H1 (cell line): ENCODE results near the gene TPPP3. TPM values are rescaled to one million over a fixed set of nuclear protein-coding genes. Genes with fewer than 3 reads are reported as not detected.

ENCODE experiments used
- CTCF ChIA-PET: fragments of 300-600 bp; sonication (Branson Sonifier 250); formaldehyde crosslinking; loops from one replicate; lab custom pipeline; 2021; ENCODE audit not compliant: partially characterized antibody; lab: Charles Lee
- POLR2A ChIA-PET: fragments of 300-600 bp; sonication (Branson Sonifier 250); formaldehyde crosslinking; loops from one replicate; lab custom pipeline; 2021; ENCODE audit warnings: inconsistent platforms; ENCODE audit not compliant: partially characterized antibody; lab: Charles Lee
- DNase-seq, 2 experiments: peaks; one replicate each; pipeline versions ENCODE4 v3.0.0 to v3.0.0-alpha.2; 2010 to 2022; ENCODE audit warnings: low spot score in 2 of 2, low read depth in 1 of 2, mixed read lengths in 1 of 2
- FAIRE-seq: peaks from 2 replicates; lab custom pipeline; 2011; peaks lifted over from hg19 to GRCh38; lab: Jason Lieb, UNC
- H2AFZ ChIP-seq: 2 replicates; pipeline ENCODE4 v1.8.1; 2012; ENCODE audit warnings: low read length, inconsistent platforms
- H2AK5ac ChIP-seq: 2 replicates; pipeline ENCODE4 v1.6.1; 2013; ENCODE audit warnings: low read depth, low read length
- H2BK120ac ChIP-seq: replicated peaks from 2 replicates; pipeline ENCODE3; 2013; ENCODE audit warnings: low read depth, low read length, inconsistent platforms
- H2BK12ac ChIP-seq: 2 replicates; pipeline ENCODE4 v1.6.1; 2013; ENCODE audit warnings: low read depth, low read length
- H2BK15ac ChIP-seq: 2 replicates; pipeline ENCODE4 v1.6.1; 2013; ENCODE audit warnings: low read length
- H2BK20ac ChIP-seq: 2 replicates; pipeline ENCODE4 v1.6.1; 2013; ENCODE audit warnings: low read length
- H2BK5ac ChIP-seq: 2 replicates; pipeline ENCODE4 v1.6.1; 2013; ENCODE audit warnings: low read depth, low read length
- H3K14ac ChIP-seq: 2 replicates; pipeline ENCODE4 v1.6.1; 2013; ENCODE audit warnings: inconsistent platforms; ENCODE audit not compliant: insufficient read length
- H3K18ac ChIP-seq: 2 replicates; pipeline ENCODE4 v1.6.1; 2013; ENCODE audit warnings: low read length; ENCODE audit errors: extremely low read depth
- H3K23ac ChIP-seq: 2 replicates; pipeline ENCODE4 v1.6.1; 2013; ENCODE audit warnings: inconsistent platforms; ENCODE audit not compliant: insufficient read length
- H3K23me2 ChIP-seq: 2 replicates; pipeline ENCODE4 v1.6.1; 2013; ENCODE audit warnings: low read depth, low read length
- H3K27ac ChIP-seq: 2 replicates; pipeline ENCODE4 v1.6.1; 2011; ENCODE audit warnings: low read depth, low read length, inconsistent platforms
- H3K27me3 ChIP-seq, 4 experiments: replicated peaks in 1 of 4; 1 replicate in 1 of 4; 2 replicates in 3 of 4; pipeline versions ENCODE4 v1.6.1 to v1.8.1; 2011 to 2013; ENCODE audit warnings: low read length in 3 of 4, mild to moderate bottlenecking in 3 of 4, inconsistent platforms in 2 of 4, mixed read lengths in 2 of 4, moderate library complexity in 1 of 4; ENCODE audit not compliant: control insufficient read depth in 3 of 4, insufficient read depth in 3 of 4; ENCODE audit errors: extremely low read depth in 1 of 4
- H3K36me3 ChIP-seq, 4 experiments: 2 replicates each; pipeline versions ENCODE4 v1.6.1 to v1.8.1; 2011 to 2013; ENCODE audit warnings: mild to moderate bottlenecking in 4 of 4, low read length in 3 of 4, moderate library complexity in 2 of 4, control low read depth in 1 of 4, inconsistent platforms in 1 of 4; ENCODE audit not compliant: insufficient read depth in 4 of 4, control insufficient read depth in 2 of 4
- H3K4ac ChIP-seq: replicated peaks from 2 replicates; pipeline ENCODE3; 2013; ENCODE audit warnings: low read length, low read depth, mixed read lengths, inconsistent platforms; ENCODE audit not compliant: insufficient read length
- H3K4me1 ChIP-seq, 4 experiments: replicated peaks in 1 of 4; 1 replicate in 1 of 4; 2 replicates in 3 of 4; pipeline versions ENCODE4 v1.6.1 to v1.8.1; 2011 to 2013; ENCODE audit warnings: low read length in 3 of 4, inconsistent platforms in 2 of 4, mixed read lengths in 1 of 4; ENCODE audit not compliant: insufficient read depth in 4 of 4, control insufficient read depth in 3 of 4
- H3K4me2 ChIP-seq, 2 experiments: 2 replicates each; pipeline versions ENCODE4 v1.6.1 to v1.8.1; 2011 to 2013; ENCODE audit warnings: low read depth in 2 of 2, low read length in 2 of 2, control low read depth in 1 of 2, inconsistent platforms in 1 of 2, mild to moderate bottlenecking in 1 of 2; ENCODE audit not compliant: insufficient read depth in 1 of 2
- H3K4me3 ChIP-seq, 4 experiments: fragments of 200-600, 300-600 bp in 1 of 4; sonication (generic), shearing (Covaris generic), sonication (Bioruptor Twin) in 1 of 4; 2 replicates each; pipeline versions ENCODE4 v1.5.1 to v1.8.1; 2011 to 2016; ENCODE audit warnings: low read length in 4 of 4, low read depth in 3 of 4, control low read depth in 2 of 4, inconsistent platforms in 2 of 4, mild to moderate bottlenecking in 2 of 4, mixed read lengths in 1 of 4, moderate library complexity in 1 of 4; ENCODE audit not compliant: insufficient read depth in 2 of 4; ENCODE audit errors: extremely low read depth in 1 of 4
- H3K56ac ChIP-seq: replicated peaks from 2 replicates; pipeline ENCODE3; 2013; ENCODE audit warnings: low read depth, mild to moderate bottlenecking, mixed read lengths, low read length, inconsistent platforms; ENCODE audit not compliant: insufficient read length
- H3K79me1 ChIP-seq: 2 replicates; pipeline ENCODE4 v1.6.1; 2013; ENCODE audit warnings: low read depth, low read length, control low read depth
- H3K79me2 ChIP-seq, 2 experiments: 2 replicates each; pipeline versions ENCODE4 v1.6.1 to v1.8.1; 2012 to 2013; ENCODE audit warnings: low read length in 2 of 2, mild to moderate bottlenecking in 2 of 2, inconsistent platforms in 1 of 2; ENCODE audit not compliant: insufficient read depth in 2 of 2, control insufficient read depth in 1 of 2
- H3K9ac ChIP-seq, 4 experiments: replicated peaks in 1 of 4; 1 replicate in 1 of 4; 2 replicates in 3 of 4; pipeline versions ENCODE4 v1.6.1 to v1.8.1; 2011 to 2013; ENCODE audit warnings: low read depth in 3 of 4, low read length in 3 of 4, control low read depth in 2 of 4, mild to moderate bottlenecking in 2 of 4, moderate library complexity in 2 of 4, inconsistent platforms in 1 of 4; ENCODE audit errors: extremely low read depth in 1 of 4
- H3K9me3 ChIP-seq, 2 experiments: 2 replicates each; pipeline versions ENCODE4 v1.6.1 to v1.8.1; 2012 to 2013; ENCODE audit warnings: mild to moderate bottlenecking in 2 of 2, moderate library complexity in 2 of 2, control low read depth in 1 of 2, inconsistent platforms in 1 of 2, low read depth in 1 of 2, low read length in 1 of 2, mixed read lengths in 1 of 2; ENCODE audit not compliant: insufficient read depth in 2 of 2
- H4K20me1 ChIP-seq, 2 experiments: replicated peaks in 1 of 2; 2 replicates each; pipeline versions ENCODE3 to v1.8.1; 2011 to 2013; ENCODE audit warnings: inconsistent platforms in 2 of 2, low read length in 2 of 2, mild to moderate bottlenecking in 1 of 2; ENCODE audit not compliant: insufficient read depth in 2 of 2, control insufficient read depth in 1 of 2
- H4K5ac ChIP-seq: 2 replicates; pipeline ENCODE4 v1.6.1; 2013; ENCODE audit warnings: low read length, low read depth, mixed read lengths, inconsistent platforms; ENCODE audit not compliant: insufficient read length
- H4K8ac ChIP-seq: 2 replicates; pipeline ENCODE4 v1.8.0; 2013; ENCODE audit warnings: mild to moderate bottlenecking, moderate library complexity, low read length, inconsistent platforms; ENCODE audit not compliant: insufficient read depth; ENCODE audit errors: extremely low read depth
- H4K91ac ChIP-seq: replicated peaks from 2 replicates; pipeline ENCODE3; 2013; ENCODE audit warnings: low read length, mixed read lengths, inconsistent platforms; ENCODE audit not compliant: insufficient read length
- ATF3 ChIP-seq: IDR thresholded peaks from 2 replicates; pipeline ENCODE4 v1.6.1; 2011; ENCODE audit warnings: low read depth, mild to moderate bottlenecking, low read length; ENCODE audit not compliant: insufficient read depth
- CBX5 ChIP-seq: fragments of 300-800, 300-1000 bp; sonication (generic); IDR thresholded peaks from 2 replicates; pipeline ENCODE4 v1.7.1; 2016; ENCODE audit warnings: antibody characterized with exemption, low read length, low read depth
- CBX8 ChIP-seq: fragments of 300-800, 300-1000 bp; sonication (generic); IDR thresholded peaks from 2 replicates; pipeline ENCODE4 v1.7.1; 2016; ENCODE audit warnings: low read depth, low read length, borderline replicate concordance
- FOSL1 ChIP-seq: IDR thresholded peaks from 2 replicates; pipeline ENCODE4 v1.6.1; 2011; ENCODE audit warnings: mild to moderate bottlenecking, low read depth, low read length, moderate library complexity; ENCODE audit not compliant: insufficient read depth
- MAFK ChIP-seq: IDR thresholded peaks from 2 replicates; pipeline ENCODE4 v1.6.1; 2012; ENCODE audit warnings: low read depth, mild to moderate bottlenecking, improper control_type of control experiment, low read length
- NRF1 ChIP-seq: IDR thresholded peaks from 2 replicates; pipeline ENCODE4 v1.6.1; 2011; ENCODE audit warnings: mild to moderate bottlenecking, low read depth, low read length, improper control_type of control experiment
- RNF2 ChIP-seq: fragments of 200-900, 300-1000 bp; sonication (generic); IDR thresholded peaks from 2 replicates; pipeline ENCODE4 v1.7.1; 2016; ENCODE audit warnings: borderline replicate concordance, low read depth, mild to moderate bottlenecking, antibody characterized with exemption, low read length; ENCODE audit not compliant: poor library complexity, severe bottlenecking; ENCODE audit errors: missing control alignments
- RXRA ChIP-seq: IDR thresholded peaks from 2 replicates; pipeline ENCODE4 v1.6.1; 2011; ENCODE audit warnings: low read depth, mild to moderate bottlenecking, low read length, moderate library complexity; ENCODE audit not compliant: insufficient read depth
- SAP30 ChIP-seq: fragments of 300-600 bp; sonication (generic); IDR thresholded peaks from 2 replicates; pipeline ENCODE4 v1.7.1; 2012; ENCODE audit warnings: low read length, moderate library complexity, mild to moderate bottlenecking, inconsistent platforms; ENCODE audit not compliant: insufficient read depth, insufficient replicate concordance
- TBP ChIP-seq: IDR thresholded peaks from 2 replicates; pipeline ENCODE4 v1.6.1; 2011; ENCODE audit warnings: low read depth, low read length, improper control_type of control experiment
- TCF12 ChIP-seq: IDR thresholded peaks from 2 replicates; pipeline ENCODE4 v1.6.1; 2011; ENCODE audit warnings: low read depth, mild to moderate bottlenecking, low read length
- ZNF274 ChIP-seq: IDR thresholded peaks from 2 replicates; pipeline ENCODE4 v1.7.0; 2012; ENCODE audit warnings: low read length, borderline replicate concordance; ENCODE audit errors: extremely low read depth
- WGBS, 2 experiments: shearing (Covaris generic) in 1 of 2; methylation state at CpG; one replicate each; pipeline versions ENCODE4 v1.1.6 to v1.1.7; 2013 to 2015; ENCODE audit warnings: low lambda C conversion rate in 2 of 2, mixed read lengths in 2 of 2, inconsistent platforms in 1 of 2, low coverage in 1 of 2, missing lambda C conversion rate in 1 of 2; ENCODE audit not compliant: insufficient replicate concordance in 2 of 2, insufficient coverage in 1 of 2, insufficient read length in 1 of 2; ENCODE audit errors: extremely low coverage in 1 of 2, missing lambda C conversion rate in 1 of 2; 5-methylcytosine and 5-hydroxymethylcytosine counted together
- polyA plus RNA-seq, 7 experiments: library from polyadenylated mRNA; depleted of rRNA in 3 of 7; stranded (reverse) in 5 of 7; unstranded in 2 of 7; fragments of >200 nt in 5 of 7; fragments of 200-250 nt in 2 of 7; gene quantifications; 1 replicate in 5 of 7; 2 replicates in 1 of 7; 4 replicates in 1 of 7; pipeline versions ENCODE4 v1.2.1 to v1.2.3, GENCODE V29; 2011 to 2013; ENCODE audit warnings: missing spikeins in 2 of 7, mixed read lengths in 2 of 7
- total RNA-seq: library from RNA; stranded (reverse); fragmentation: NEBNext Ultra II Directional; extraction: Animal tissue kit (Norgen Biotek cat#: 25700); gene quantifications from 2 replicates; pipeline ENCODE4 v1.2.1, GENCODE V29; 2021

The TPPP3 gene
- total and polyA plus RNA-seq, 2 of the 8 experiments (the other 6 are each of a cell fraction or from before 2014, with no cell fraction given): 0.77 to 1.0 TPM

GRCh38 chr16:67426950-67427349 is 33.7 kb upstream of the TPPP3 start:
- H3K56ac ChIP-seq: no peak overlapping the region
- peaks cover 6% of the 10 kb centered on the region; the same call in 1 of the 2 replicates for H3K79me1 ChIP-seq
- FAIRE-seq: no peak
- no peak overlapping the region for H3K27ac ChIP-seq
- TF ChIP-seq TCF12 (no peak), TBP (no peak), FOSL1 (no peak), RXRA (no peak), SAP30 (no peak), NRF1 (no peak), MAFK (no peak), ATF3 (no peak), CBX8 (no peak), ZNF274 (no peak), RNF2 (no peak), CBX5 (no peak)
- H3K23ac ChIP-seq: no peak overlapping the region
- H3K4me1 ChIP-seq: peaks cover 25 to 52% (median 39%) of the 10 kb centered on the region in 4 experiments
- no peak overlapping the region; the same call in 1 of the 2 replicates for H4K8ac ChIP-seq
- H4K91ac ChIP-seq: no peak overlapping the region
- H2AK5ac ChIP-seq: 0 out of 2 replicates have a peak overlapping the region, but pooled peaks have one; percentile 34
- H3K4me3 ChIP-seq: no peak overlapping the region
- H3K18ac ChIP-seq: peak overlapping the region; percentile 7
- H3K23me2 ChIP-seq: peaks cover 17% of the 10 kb centered on the region; the same call in 1 of the 2 replicates
- H2BK5ac ChIP-seq: 0 out of 2 replicates have a peak overlapping the region, but pooled peaks have one; percentile 75
- WGBS, 2 experiments: 88% methylated on average over 7 of the region's 7 CpGs; no CpG with 5 or more reads in 1 of the 2 experiments
- peaks cover 0 to 19% (median 15%) of the 10 kb centered on the region in 4 experiments; a peak in 6 of 7 replicates for H3K27me3 ChIP-seq
- H2BK120ac ChIP-seq: no peak overlapping the region
- peak overlapping the region; percentile 87; the same call in 1 of the 2 replicates for H2BK12ac ChIP-seq
- peak overlapping the region; percentile 13 for H3K4ac ChIP-seq
- H3K9ac ChIP-seq: no peak overlapping the region
- peak overlapping the region; percentile 3; the same call in 1 of the 2 replicates for H2BK20ac ChIP-seq
- ChIA-PET POLR2A (interaction anchor here (0.9 kb wide), 2 partner anchors 11 to 24 kb away, joined by 3 read pairs; partner anchors contain the start of gene ZDHHC1), CTCF (interaction anchor here (1.0 to 24.6 kb wide), 18 partner anchors 8 to 181 kb away, joined by 3 to 476 read pairs (median 7); partner anchors contain the start of genes TPPP3 and ZDHHC1)
- H4K20me1 ChIP-seq: no peaks in the 10 kb centered on the region
- no peak overlapping the region for H2AFZ ChIP-seq
- H3K9me3 ChIP-seq: no peaks in the 10 kb centered on the region
- no peak for DNase-seq
- no peaks in the 10 kb centered on the region for H3K36me3 ChIP-seq
- no peak overlapping the region for H3K4me2 ChIP-seq
- H2BK15ac ChIP-seq: peak overlapping the region; percentile 55; the same call in 1 of the 2 replicates
- H4K5ac ChIP-seq: no peak overlapping the region
- H3K14ac ChIP-seq: no peak overlapping the region
- H3K79me2 ChIP-seq: no peaks in the 10 kb centered on the region
